ELR (cell line): Measurements from ENCODE around the gene CTNNBL1.
"Not testable (repeated sequence)": the region's sequence is repeated elsewhere in the genome, so short reads cannot be mapped to it uniquely, and the experiment has no call there.

Source experiments
- DNase-seq: peaks from one replicate; pipeline ENCODE4 v3.0.0-alpha.2; 2015; ENCODE audit warnings: low read depth

Gene CTNNBL1

DNA sequence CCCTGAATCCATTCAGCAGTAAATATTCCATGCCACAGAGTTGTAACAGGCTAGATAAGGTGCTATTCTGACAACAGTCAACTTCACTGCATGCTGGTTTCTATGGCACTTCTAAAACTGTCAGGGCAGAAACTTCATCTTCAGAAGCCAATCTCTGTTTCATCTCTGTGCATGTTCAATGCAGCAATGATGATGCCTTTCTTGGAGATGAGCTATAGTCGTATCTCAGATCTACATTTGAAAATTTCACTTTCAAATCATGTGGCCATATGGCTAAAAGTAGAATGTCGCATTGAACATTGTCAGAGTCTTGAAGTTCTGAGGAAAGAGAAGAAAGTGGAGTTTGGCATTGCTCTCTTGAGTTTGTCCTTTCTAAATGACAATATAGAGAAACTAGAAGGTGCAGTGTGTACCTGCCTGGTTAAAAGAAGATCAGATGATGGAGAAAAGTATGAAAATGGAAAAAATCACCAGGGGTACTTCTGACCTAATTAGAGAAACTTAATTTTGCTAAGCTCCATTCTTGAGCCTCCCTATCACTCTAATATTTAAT, 160.1 kb downstream of the CTNNBL1 start:
- DNase-seq, result no peak

GRCh38 chr20:37856034-37856433, 162.2 kb downstream of the CTNNBL1 start:
- DNase-seq, result not testable (repeated sequence)

GRCh38 chr20:37856932-37857660, 163.3 kb downstream of the CTNNBL1 start:
- peak; percentile 71 for DNase-seq

DNA sequence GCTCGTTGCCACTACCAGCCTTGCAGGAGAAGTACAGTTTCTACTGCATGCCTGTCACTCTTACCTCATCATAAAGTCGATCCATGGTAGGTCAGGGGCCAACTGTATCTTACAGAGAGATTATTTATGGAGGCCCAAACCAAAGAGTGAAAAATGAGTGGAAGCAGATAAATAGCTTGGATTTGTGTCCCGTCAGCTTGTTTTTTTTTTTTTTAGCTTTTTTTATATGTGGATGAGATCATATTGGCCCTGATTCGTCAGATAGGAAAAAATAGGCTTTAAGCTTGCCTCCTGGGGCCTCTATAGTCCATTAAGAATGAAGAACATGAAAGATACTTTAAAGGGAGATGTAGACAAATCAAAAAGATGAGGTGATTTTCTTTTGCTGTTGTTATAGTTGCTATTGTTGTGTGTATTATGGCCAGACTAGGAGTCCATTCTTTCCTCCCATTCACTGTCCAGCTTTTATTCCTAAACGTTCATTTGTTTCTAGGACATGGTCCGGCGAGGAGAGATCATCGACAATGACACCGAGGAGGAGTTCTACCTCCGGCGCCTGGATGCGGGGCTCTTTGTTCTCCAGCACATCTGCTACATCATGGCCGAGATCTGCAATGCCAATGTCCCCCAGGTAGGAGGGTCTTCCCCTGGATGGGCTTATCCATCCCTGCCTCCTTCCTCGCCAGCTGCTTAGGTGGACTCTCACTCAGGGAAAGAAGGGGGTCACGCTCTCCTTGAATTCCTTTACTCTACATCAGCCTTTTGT, 165.8 kb downstream of the CTNNBL1 start:
- no peak for DNase-seq

DNA sequence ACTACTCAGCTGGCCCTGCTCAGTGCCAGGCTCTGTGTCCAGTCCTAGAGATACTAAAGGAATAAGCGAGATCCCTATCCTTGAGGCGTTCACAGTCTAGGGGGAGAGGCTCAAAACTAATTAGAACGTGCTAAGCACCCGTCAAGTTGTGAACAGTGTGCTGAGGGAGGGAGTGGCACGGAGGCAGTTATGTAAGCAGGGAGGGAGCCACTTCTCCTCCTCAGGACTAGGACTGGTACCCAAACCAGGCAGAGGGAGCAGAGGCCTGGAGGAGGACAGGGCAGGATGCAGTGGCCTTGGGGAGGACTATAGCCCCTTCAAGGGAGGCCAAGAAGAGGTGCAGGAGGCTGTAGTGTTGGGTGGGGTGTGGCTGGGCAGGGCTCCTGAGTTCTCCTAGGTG, 169.5 kb downstream of the CTNNBL1 start:
- DNase-seq, result no peak

DNA sequence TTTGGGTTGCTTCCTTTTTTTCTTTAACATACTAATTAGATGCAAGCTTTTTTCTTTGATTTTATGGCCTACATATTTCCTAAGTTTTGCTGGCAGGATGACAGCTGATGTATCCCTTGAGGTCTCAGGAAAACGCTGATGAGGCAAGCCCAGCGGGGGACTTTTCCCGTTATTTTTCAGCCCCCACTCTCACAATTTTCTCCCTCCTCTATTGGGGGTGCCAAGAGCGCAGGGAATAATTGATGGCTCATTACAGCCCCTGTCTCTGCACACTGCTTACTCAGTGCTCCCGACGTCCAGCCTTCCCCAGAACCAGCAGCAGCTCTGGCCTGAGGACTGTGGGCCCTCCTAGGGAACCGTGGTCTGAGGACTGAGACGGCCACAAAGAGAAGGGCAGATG, 170.5 kb downstream of the CTNNBL1 start:
- no peak for DNase-seq

- DNase-seq, result no peak
These were observed 172.2 kb downstream of the CTNNBL1 start for GRCh38 chr20:37866051-37866450.

GRCh38 chr20:37867289-37868195, 173.7 kb downstream of the CTNNBL1 start:
- no peak for DNase-seq

GRCh38 chr20:37868851-37869333, 175.1 kb downstream of the CTNNBL1 start:
- DNase-seq, result no peak

- DNase-seq, result no peak
These were observed 175.6 kb downstream of the CTNNBL1 start for GRCh38 chr20:37869334-37869861.

- no peak for DNase-seq
These were observed 176.5 kb downstream of the CTNNBL1 start for GRCh38 chr20:37870294-37870693.

- DNase-seq, result no peak
These were observed 177.9 kb downstream of the CTNNBL1 start for GRCh38 chr20:37871751-37872150.

DNA sequence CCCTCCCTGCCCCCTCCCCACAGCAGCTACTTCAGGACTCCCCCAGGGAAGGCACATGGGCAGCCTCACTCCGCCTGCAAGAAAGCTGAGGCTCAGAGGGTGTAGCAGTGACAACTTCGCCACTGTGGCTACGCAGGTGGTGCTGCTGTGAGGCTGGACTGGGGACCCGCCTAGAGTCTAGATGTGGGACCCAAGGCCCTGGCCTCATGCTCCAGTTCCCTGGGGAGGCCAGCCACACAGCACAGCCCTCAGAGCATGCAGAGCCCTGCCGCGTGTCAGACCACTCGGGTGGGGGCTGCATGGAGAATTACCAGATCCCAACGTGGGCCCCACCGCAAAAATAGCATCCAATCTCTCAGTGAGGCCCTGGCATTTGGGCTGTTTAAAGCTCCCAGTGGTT, 178.3 kb downstream of the CTNNBL1 start:
- no peak for DNase-seq

DNA sequence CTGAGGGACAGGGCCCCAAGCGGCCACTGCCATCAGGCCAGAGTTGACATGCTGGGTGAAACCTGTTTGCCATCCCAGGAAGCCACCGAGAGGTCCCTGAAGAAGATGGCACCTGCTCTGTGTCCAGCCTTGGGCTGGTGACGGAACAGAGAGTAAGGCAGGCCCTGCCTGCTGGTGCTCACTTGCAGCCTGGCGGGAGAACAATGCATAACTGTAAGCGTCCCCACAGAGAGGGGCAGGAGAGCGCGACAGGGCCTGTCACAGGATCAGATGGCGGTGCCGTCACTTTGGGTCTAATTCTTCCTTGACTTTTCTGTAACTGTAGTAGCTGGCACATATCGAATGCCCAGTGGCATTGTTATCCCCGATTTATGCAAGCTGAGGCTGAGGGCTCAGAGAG, 180.1 kb downstream of the CTNNBL1 start:
- DNase-seq, result no peak

- no peak for DNase-seq
These were observed 181.8 kb downstream of the CTNNBL1 start for GRCh38 chr20:37875460-37876175.

DNA sequence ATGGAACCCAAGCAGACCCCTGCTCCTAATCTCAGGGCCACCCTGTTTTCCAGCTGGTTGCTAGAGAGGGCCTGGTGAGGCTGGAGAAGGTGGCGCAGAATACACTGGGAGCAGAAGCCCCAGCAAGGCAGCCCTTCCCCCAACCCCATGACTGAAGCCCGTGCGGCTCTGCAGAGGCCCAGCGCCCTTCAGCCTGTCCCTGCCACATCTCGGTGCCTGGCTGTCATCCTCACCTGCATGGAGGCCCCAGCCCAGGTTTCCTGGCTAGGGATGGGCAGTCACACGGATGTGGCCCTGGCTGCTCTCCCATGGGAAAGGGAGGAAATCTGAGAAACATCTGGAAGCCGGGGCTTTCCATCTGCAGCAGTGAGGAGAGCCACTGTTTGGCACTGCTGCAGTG, 183.0 kb downstream of the CTNNBL1 start:
- DNase-seq, result no peak

GRCh38 chr20:37877832-37878772, 184.3 kb downstream of the CTNNBL1 start:
- no peak for DNase-seq

DNA sequence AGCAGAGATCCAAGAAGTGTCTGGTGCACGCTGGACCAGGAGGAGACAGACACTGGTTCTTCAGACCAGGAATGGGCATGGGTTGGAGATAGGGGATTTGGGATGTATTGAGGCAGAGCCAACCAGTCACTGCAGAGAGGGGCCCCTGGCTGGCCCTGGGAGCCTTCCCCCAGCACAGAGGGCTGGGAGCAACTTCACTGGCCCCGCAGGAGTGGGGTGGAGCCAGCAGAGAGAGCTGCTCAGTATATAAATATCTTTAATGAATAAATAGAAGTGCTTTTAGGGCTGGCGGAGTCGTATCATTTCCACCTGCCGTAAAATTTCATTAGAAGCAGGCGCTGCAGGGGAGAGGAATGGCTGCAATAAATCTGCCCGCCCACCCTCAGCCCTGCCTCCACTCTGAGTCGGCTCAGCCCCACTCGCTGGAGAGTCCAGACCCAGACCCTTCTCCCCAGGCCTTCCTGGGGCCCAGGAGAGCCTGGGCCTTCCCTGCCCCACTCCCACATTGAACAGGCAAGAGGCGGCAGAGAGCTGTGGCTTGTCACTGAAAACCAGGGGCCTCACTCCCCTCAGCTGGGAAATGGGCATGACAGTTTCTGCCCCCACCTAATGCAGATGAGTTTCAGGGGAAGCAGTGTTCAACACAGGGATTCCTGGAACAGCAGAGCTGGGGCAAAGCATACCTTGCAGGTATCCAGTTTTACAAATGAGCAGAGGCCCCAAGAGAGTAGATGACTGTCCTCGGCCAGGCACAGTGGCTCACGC, 185.2 kb downstream of the CTNNBL1 start:
- DNase-seq, result no peak

- no peak for DNase-seq
These were observed 186.0 kb downstream of the CTNNBL1 start for GRCh38 chr20:37879843-37880242.
